OCI-LY1 (cell line): ENCODE results near the gene DRAP1.

Source experiments
- H2AFZ ChIP-seq: fragments of 200-600 bp; sonication (generic), shearing (Covaris generic); 2 replicates; pipeline ENCODE4 v1.6.0; 2014; ENCODE audit warnings: antibody characterized with exemption, mild to moderate bottlenecking, low read length
- H3F3A ChIP-seq: fragments of 200-600 bp; sonication (generic), shearing (Covaris generic); 2 replicates; pipeline ENCODE4 v1.6.0; 2014; ENCODE audit warnings: mild to moderate bottlenecking, antibody characterized with exemption, low read length, moderate library complexity; ENCODE audit not compliant: insufficient read depth
- H3K27ac ChIP-seq: fragments of 200-600 bp; sonication (generic); 2 replicates; pipeline ENCODE4 v1.5.1; 2014; ENCODE audit warnings: low read length, mixed run types, mild to moderate bottlenecking, low read depth; ENCODE audit not compliant: poor library complexity, severe bottlenecking
- H3K27me3 ChIP-seq: fragments of 200-600 bp; sonication (generic); 2 replicates; pipeline ENCODE4 v1.6.0; 2014; ENCODE audit warnings: antibody characterized with exemption, mild to moderate bottlenecking, low read length, moderate library complexity; ENCODE audit not compliant: insufficient read depth
- H3K36me3 ChIP-seq: fragments of 200-600 bp; sonication (generic); 2 replicates; pipeline ENCODE4 v1.6.1; 2014; ENCODE audit warnings: mild to moderate bottlenecking, antibody characterized with exemption, low read length, moderate library complexity, mixed read lengths; ENCODE audit not compliant: insufficient read depth
- H3K4me1 ChIP-seq: fragments of 200-600 bp; sonication (generic); 2 replicates; pipeline ENCODE4 v1.5.1; 2014; ENCODE audit warnings: mild to moderate bottlenecking, low read length, moderate library complexity; ENCODE audit not compliant: insufficient read depth, severe bottlenecking
- H3K4me2 ChIP-seq: fragments of 200-600 bp; sonication (generic), shearing (Covaris generic); 2 replicates; pipeline ENCODE4 v1.6.1; 2014; ENCODE audit warnings: low read length
- H3K4me3 ChIP-seq: fragments of 200-600 bp; sonication (generic); 2 replicates; pipeline ENCODE4 v1.5.1; 2014; ENCODE audit warnings: low read length, low read depth, mild to moderate bottlenecking, mixed read lengths; ENCODE audit not compliant: poor library complexity, severe bottlenecking
- H3K79me2 ChIP-seq: fragments of 200-600 bp; shearing (Covaris generic); 2 replicates; pipeline ENCODE4 v1.6.1; 2016; ENCODE audit warnings: mixed run types, low read length, mixed read lengths; ENCODE audit not compliant: insufficient read depth
- H3K9ac ChIP-seq: fragments of 200-600 bp; sonication (generic), shearing (Covaris generic); 2 replicates; pipeline ENCODE4 v1.6.1; 2014; ENCODE audit warnings: mild to moderate bottlenecking, low read length, mixed read lengths
- H3K9me2 ChIP-seq: fragments of 200-600 bp; sonication (generic), shearing (Covaris generic); 2 replicates; pipeline ENCODE4 v1.6.1; 2014; ENCODE audit warnings: low read depth, mild to moderate bottlenecking, low read length, mixed read lengths
- H3K9me3 ChIP-seq: fragments of 200-600 bp; shearing (Covaris generic); 2 replicates; pipeline ENCODE4 v1.6.1; 2014; ENCODE audit warnings: low read length, mixed read lengths
- H4K20me1 ChIP-seq: fragments of 200-600 bp; sonication (generic), shearing (Covaris generic); 2 replicates; pipeline ENCODE4 v1.6.0; 2016; ENCODE audit warnings: mild to moderate bottlenecking, low read length; ENCODE audit not compliant: insufficient read depth
- CTCF ChIP-seq: fragments of 200-600 bp; sonication (generic), shearing (Covaris generic); IDR thresholded peaks from 2 replicates; pipeline ENCODE4 v1.5.1; 2017; ENCODE audit warnings: mild to moderate bottlenecking, antibody characterized with exemption, low read length, moderate library complexity, mixed read lengths
- EZH2 ChIP-seq: fragments of 200-600 bp; sonication (generic), shearing (Covaris generic); IDR thresholded peaks from 2 replicates; pipeline ENCODE4 v1.8.0; 2017; ENCODE audit warnings: borderline replicate concordance, mixed run types, mild to moderate bottlenecking, antibody characterized with exemption, low read length, moderate library complexity, mixed read lengths

Gene DRAP1

DNA sequence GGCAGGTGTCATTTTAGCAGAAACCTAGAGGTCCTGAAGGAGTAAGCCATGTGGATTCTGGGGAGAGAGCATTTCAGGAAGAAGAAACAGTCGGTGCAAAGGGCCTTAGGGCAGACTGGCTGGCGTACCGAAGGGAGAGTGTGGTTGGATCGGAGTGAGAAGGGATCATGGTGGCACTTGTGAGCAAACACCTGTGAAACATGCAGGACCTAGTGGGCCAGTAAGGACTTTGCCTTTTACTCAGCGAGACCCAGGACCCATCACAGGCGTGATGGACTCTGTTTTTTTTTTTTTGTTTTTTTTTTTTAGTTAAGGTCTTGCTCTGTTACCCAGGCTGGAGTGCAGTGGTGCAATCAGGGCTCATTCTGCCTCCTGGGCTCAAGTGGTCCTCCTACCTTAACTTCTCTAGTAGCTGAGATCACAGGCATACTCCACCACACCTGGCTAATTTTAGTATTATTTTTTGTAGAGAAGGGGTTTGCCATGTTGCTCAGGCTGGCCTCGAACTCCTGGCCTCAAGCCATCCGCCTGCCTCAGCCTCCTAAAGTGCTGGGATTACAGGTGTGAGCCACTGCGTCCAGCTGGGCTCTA is 22.6 kb downstream of the DRAP1 start:
- H4K20me1 ChIP-seq, result no peaks in the 10 kb centered on the region
- H3F3A ChIP-seq, result no peaks in the 10 kb centered on the region
- H3K27ac ChIP-seq, result no peak overlapping the region
- H3K9me2 ChIP-seq, result no peaks in the 10 kb centered on the region
- H3K9ac ChIP-seq, result no peak overlapping the region
- H3K4me1 ChIP-seq, result no peaks in the 10 kb centered on the region
- TF ChIP-seq CTCF, result no peak
- TF ChIP-seq EZH2, result no peak
- H3K4me3 ChIP-seq, result no peak overlapping the region
- no peaks in the 10 kb centered on the region for H3K36me3 ChIP-seq
- no peak overlapping the region for H2AFZ ChIP-seq
- 0 out of 2 replicates have a peak, but pooled peaks cover 4% of the 10 kb centered on the region for H3K27me3 ChIP-seq
- no peak overlapping the region for H3K4me2 ChIP-seq
- H3K79me2 ChIP-seq, result no peaks in the 10 kb centered on the region
- H3K9me3 ChIP-seq, result no peaks in the 10 kb centered on the region

- H3K4me3 ChIP-seq, result no peak overlapping the region
- no peak overlapping the region for H3K27ac ChIP-seq
- H3K9ac ChIP-seq, result no peak overlapping the region
- H4K20me1 ChIP-seq, result no peaks in the 10 kb centered on the region
- no peak overlapping the region for H3K4me2 ChIP-seq
- H3K36me3 ChIP-seq, result no peaks in the 10 kb centered on the region
- no peaks in the 10 kb centered on the region for H3F3A ChIP-seq
- TF ChIP-seq CTCF, result no peak
- no peak for TF ChIP-seq EZH2
- no peak overlapping the region for H2AFZ ChIP-seq
- 0 out of 2 replicates have a peak, but pooled peaks cover 4% of the 10 kb centered on the region for H3K27me3 ChIP-seq
- H3K9me2 ChIP-seq, result no peaks in the 10 kb centered on the region
- no peaks in the 10 kb centered on the region for H3K4me1 ChIP-seq
- no peaks in the 10 kb centered on the region for H3K9me3 ChIP-seq
- H3K79me2 ChIP-seq, result no peaks in the 10 kb centered on the region
Measured at GRCh38 chr11:65942531-65942930, 23.3 kb downstream of the DRAP1 start.

GRCh38 chr11:65944191-65944590 is 25.0 kb downstream of the DRAP1 start:
- Histone ChIP-seq H3F3A (no peaks in the 10 kb centered on the region), H3K9ac (no peak overlapping the region), H2AFZ (no peak overlapping the region), H3K4me2 (no peak overlapping the region), H3K27me3 (0 out of 2 replicates have a peak, but pooled peaks cover 4% of the 10 kb centered on the region), H3K27ac (no peak overlapping the region), H3K9me2 (no peaks in the 10 kb centered on the region), H4K20me1 (no peaks in the 10 kb centered on the region), H3K36me3 (no peaks in the 10 kb centered on the region), H3K79me2 (no peaks in the 10 kb centered on the region), H3K4me1 (no peaks in the 10 kb centered on the region), H3K4me3 (no peak overlapping the region), H3K9me3 (no peaks in the 10 kb centered on the region)
- TF ChIP-seq EZH2 (no peak), CTCF (no peak)
